Lung (tissue), 12 donors: ENCODE results near the gene SPTB. TPM values are rescaled to one million over a fixed set of nuclear protein-coding genes. Genes with fewer than 3 reads are reported as not detected.

Experiments used
- ATAC-seq: fragments of 200-7000 bp; cut with Tn5 transposase; one replicate; pipeline ENCODE4 v1.9.1; 2020; ENCODE audit warnings: moderate number of reproducible peaks; ENCODE audit not compliant: insufficient read depth, low FRiP score
- DNase-seq, 3 donors: peaks; one replicate each; pipeline ENCODE4 v3.0.0-alpha.2; 2013 to 2017
- H3K27ac ChIP-seq, 2 donors: one replicate each; pipeline ENCODE4 v1.5.1; 2013; ENCODE audit warnings: mild to moderate bottlenecking in 2 of 2, moderate library complexity in 2 of 2, control low read depth in 1 of 2, inconsistent platforms in 1 of 2, low read depth in 1 of 2, low read length in 1 of 2
- H3K27me3 ChIP-seq, 3 donors: one replicate each; pipeline ENCODE4 v1.5.1; 2013; ENCODE audit warnings: low read length in 2 of 3; ENCODE audit not compliant: control insufficient read depth in 3 of 3, insufficient read depth in 3 of 3
- H3K36me3 ChIP-seq, 4 donors: one replicate each; pipeline ENCODE4 v1.5.1; 2013; ENCODE audit warnings: low read length in 4 of 4, mild to moderate bottlenecking in 1 of 4, moderate library complexity in 1 of 4; ENCODE audit not compliant: control insufficient read depth in 4 of 4, insufficient read depth in 4 of 4
- H3K4me1 ChIP-seq, 5 donors: one replicate each; pipeline ENCODE4 v1.5.1; 2013; ENCODE audit warnings: low read length in 5 of 5, mild to moderate bottlenecking in 2 of 5, moderate library complexity in 1 of 5; ENCODE audit not compliant: control insufficient read depth in 5 of 5, insufficient read depth in 5 of 5
- H3K4me3 ChIP-seq: one replicate; pipeline ENCODE4 v1.5.1; 2013; ENCODE audit warnings: mild to moderate bottlenecking, control low read depth, moderate library complexity
- H3K9ac ChIP-seq, 2 donors: one replicate each; pipeline ENCODE4 v1.5.1; 2013; ENCODE audit warnings: low read length in 2 of 2, control low read depth in 1 of 2; ENCODE audit not compliant: insufficient read depth in 1 of 2
- H3K9me3 ChIP-seq, 4 donors: one replicate each; pipeline ENCODE4 v1.5.1; 2013; ENCODE audit warnings: low read length in 3 of 4, mild to moderate bottlenecking in 1 of 4, moderate library complexity in 1 of 4; ENCODE audit not compliant: control insufficient read depth in 4 of 4, insufficient read depth in 3 of 4
- CTCF ChIP-seq: IDR thresholded peaks from 2 replicates; pipeline ENCODE4 v1.5.1; 2012; ENCODE audit warnings: mild to moderate bottlenecking; ENCODE audit errors: control extremely low read depth, extremely low read depth
- WGBS, 2 donors: extraction: QIAGEN DNeasy Blood & Tissue Kit; methylation state at CpG; one replicate each; pipeline ENCODE4 v1.1.7; 2013; 5-methylcytosine and 5-hydroxymethylcytosine counted together
- polyA plus RNA-seq, 2 donors: library from polyadenylated mRNA; stranded (reverse); fragments of 200-250 nt; gene quantifications; one replicate each; pipeline ENCODE4 v1.2.1, GENCODE V29; 2013
- total RNA-seq, 2 donors: library from RNA; depleted of rRNA in 1 of 2; stranded (reverse); fragments of >200 nt in 1 of 2; gene quantifications; one replicate each; pipeline ENCODE4 v1.2.1, GENCODE V29; 2014 to 2021
- donor health status: control.
- donor health status: control.
- donor health status: Bipolar disorder and iron deficiency.
- donor health status: healthy.
- donor health status: DM: yes; HTN: yes; CAD: no.

Gene SPTB
- total and polyA plus RNA-seq, 4 donors, result 1.2 to 11.5 (median 2.1) TPM

GRCh38 chr14:64868841-64869240, 10.9 kb downstream of the SPTB start:
- H3K36me3 ChIP-seq, result no peaks in the 10 kb centered on the region
- H3K4me3 ChIP-seq, result no peak overlapping the region
- 74 to 91% methylated on average over 1 of the region's 1 CpG for WGBS, 2 donors
- no peak overlapping the region for H3K27ac ChIP-seq
- peaks cover 0 to 6% (median 4%) of the 10 kb centered on the region in 3 donors for H3K27me3 ChIP-seq
- DNase-seq, result no peak
- ATAC-seq, result no peak
- H3K4me1 ChIP-seq, result peaks cover 0 to 10% (median 0%) of the 10 kb centered on the region in 5 donors
- H3K9me3 ChIP-seq, result no peaks in the 10 kb centered on the region
- H3K9ac ChIP-seq, result no peak overlapping the region
- TF ChIP-seq CTCF, result no peak

- Histone ChIP-seq H3K4me3 (no peak overlapping the region), H3K9ac (no peak overlapping the region), H3K4me1 (peaks cover 0 to 8% (median 0%) of the 10 kb centered on the region in 5 donors), H3K9me3 (no peaks in the 10 kb centered on the region), H3K36me3 (no peaks in the 10 kb centered on the region), H3K27ac (no peak overlapping the region), H3K27me3 (peaks cover 0 to 6% (median 4%) of the 10 kb centered on the region in 3 donors)
- no peak for TF ChIP-seq CTCF
- no peak for ATAC-seq
- WGBS, 2 donors, result 81 to 93% methylated on average over 2 of the region's 2 CpGs
- DNase-seq, result no peak
Measured at GRCh38 chr14:64868379-64868778, 11.3 kb downstream of the SPTB start.

- DNase-seq (no peak), ATAC-seq (no peak)
- Histone ChIP-seq H3K27ac (no peak overlapping the region), H3K36me3 (no peaks in the 10 kb centered on the region), H3K27me3 (peaks cover 0 to 6% (median 4%) of the 10 kb centered on the region in 3 donors), H3K9ac (no peak overlapping the region), H3K4me3 (no peak overlapping the region), H3K4me1 (peaks cover 0 to 4% (median 0%) of the 10 kb centered on the region in 5 donors), H3K9me3 (no peaks in the 10 kb centered on the region)
- 86 to 89% methylated on average over 3 of the region's 3 CpGs for WGBS, 2 donors
- TF ChIP-seq CTCF, result no peak
Measured at GRCh38 chr14:64867182-64867581, 12.5 kb downstream of the SPTB start.

- no peaks in the 10 kb centered on the region for H3K9me3 ChIP-seq
- WGBS, 2 donors, result 74 to 83% methylated on average over 6 of the region's 6 CpGs
- no peak overlapping the region for H3K4me3 ChIP-seq
- no peak for TF ChIP-seq CTCF
- no peak overlapping the region for H3K9ac ChIP-seq
- no peak overlapping the region for H3K27ac ChIP-seq
- ATAC-seq, result no peak
- peaks cover 0 to 6% (median 4%) of the 10 kb centered on the region in 3 donors for H3K27me3 ChIP-seq
- no peak for DNase-seq
- no peaks in the 10 kb centered on the region for H3K36me3 ChIP-seq
- H3K4me1 ChIP-seq, result peaks cover 0 to 4% (median 0%) of the 10 kb centered on the region in 5 donors
Measured at GRCh38 chr14:64865992-64866391, 13.7 kb downstream of the SPTB start.
